GM12873 (cell line): ENCODE results near the gene CAMK1G.

Experiments used
- TF ChIP-seq, protein P1 (sequence below): IDR thresholded peaks from 2 replicates; pipeline ENCODE4 v1.5.1; 2012; ENCODE audit warnings: low read depth, mild to moderate bottlenecking, moderate library complexity, low read length, control low read depth; ENCODE audit not compliant: insufficient read depth; ENCODE audit errors: missing control alignments

Gene CAMK1G

DNA sequence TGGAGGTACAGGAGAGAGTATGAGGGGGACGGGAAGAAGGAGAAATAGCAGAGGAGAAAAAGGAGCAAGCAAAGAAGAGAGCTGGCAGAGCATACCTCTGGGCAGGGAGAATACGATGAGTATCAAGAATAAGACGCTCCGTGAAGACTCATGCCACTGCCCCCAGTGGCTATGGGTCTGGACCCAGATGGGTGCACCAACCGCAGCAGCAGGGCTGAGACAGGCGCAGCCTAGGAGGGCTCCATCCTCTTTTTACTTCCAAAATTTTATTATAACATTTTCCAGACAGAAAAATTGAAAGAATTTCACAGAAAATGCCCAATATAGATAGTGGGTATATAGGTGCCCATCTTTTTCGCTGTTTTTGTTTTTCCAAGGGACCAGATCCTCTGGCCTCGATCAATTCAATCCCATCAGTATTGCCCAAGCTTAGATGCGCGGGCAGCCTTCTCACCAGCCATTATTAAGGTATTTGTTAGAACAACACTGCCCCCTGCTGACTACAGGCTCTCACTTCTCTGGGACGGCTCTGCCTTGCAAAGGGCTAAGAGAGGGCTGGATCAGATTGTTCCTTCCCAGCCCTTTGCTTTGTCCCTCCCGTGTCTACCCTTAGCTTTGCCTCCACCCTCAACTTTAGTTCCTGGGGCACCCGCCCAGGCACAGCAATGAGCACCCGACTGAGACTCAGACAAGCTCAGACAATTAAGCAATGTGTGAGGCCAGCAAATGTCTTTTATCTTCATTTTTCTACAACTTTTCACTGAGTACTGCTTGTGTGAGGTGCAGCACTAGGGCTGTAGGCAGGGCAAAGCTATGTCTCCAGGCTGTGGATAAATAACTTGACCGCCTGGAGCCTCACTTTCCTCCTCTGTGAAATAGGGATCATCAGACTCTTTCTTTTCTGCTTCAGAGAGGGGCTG, 17.5 kb upstream of the CAMK1G start:
- TF ChIP-seq, protein P1, sequence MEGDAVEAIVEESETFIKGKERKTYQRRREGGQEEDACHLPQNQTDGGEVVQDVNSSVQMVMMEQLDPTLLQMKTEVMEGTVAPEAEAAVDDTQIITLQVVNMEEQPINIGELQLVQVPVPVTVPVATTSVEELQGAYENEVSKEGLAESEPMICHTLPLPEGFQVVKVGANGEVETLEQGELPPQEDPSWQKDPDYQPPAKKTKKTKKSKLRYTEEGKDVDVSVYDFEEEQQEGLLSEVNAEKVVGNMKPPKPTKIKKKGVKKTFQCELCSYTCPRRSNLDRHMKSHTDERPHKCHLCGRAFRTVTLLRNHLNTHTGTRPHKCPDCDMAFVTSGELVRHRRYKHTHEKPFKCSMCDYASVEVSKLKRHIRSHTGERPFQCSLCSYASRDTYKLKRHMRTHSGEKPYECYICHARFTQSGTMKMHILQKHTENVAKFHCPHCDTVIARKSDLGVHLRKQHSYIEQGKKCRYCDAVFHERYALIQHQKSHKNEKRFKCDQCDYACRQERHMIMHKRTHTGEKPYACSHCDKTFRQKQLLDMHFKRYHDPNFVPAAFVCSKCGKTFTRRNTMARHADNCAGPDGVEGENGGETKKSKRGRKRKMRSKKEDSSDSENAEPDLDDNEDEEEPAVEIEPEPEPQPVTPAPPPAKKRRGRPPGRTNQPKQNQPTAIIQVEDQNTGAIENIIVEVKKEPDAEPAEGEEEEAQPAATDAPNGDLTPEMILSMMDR, result peak; percentile 86

- TF ChIP-seq, protein P1, result no peak
These were observed 15.8 kb upstream of the CAMK1G start for GRCh38 chr1:209567698-209568175.

DNA sequence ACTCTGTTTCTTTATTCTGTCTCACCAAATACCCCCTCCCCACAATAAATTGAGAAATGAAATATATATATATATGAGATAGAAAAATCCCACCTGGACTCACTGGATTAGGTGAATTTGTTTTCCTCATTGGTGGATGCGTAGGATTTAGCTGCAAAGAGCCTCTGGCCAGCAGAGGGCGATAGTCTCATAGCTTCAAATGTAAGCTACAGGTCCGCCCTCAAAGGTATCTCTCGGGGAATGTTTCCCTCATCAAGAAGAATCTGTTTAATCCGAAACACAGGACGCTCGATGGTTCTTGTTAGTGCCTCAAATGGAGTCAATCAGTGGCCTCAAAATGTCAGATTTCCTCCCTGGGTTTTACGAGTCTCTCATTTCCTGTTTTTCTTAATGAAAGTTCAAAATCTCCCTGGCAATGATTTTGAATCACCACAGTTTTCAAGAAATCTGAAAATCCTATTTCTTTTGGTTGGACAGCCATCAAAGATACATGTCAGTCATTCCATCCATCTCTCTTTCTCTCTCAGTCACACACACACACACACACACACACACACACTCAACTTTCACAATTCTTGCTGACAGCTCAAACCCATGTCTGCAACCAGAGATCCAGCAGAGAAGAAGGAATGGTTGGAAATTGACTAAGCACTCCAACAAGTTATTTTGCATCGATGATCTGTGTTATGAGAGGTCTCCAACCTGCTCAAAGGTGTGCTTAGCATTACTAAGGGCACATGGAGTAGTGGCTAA, 13.9 kb upstream of the CAMK1G start:
- TF ChIP-seq, protein P1, result peak; percentile 82

DNA sequence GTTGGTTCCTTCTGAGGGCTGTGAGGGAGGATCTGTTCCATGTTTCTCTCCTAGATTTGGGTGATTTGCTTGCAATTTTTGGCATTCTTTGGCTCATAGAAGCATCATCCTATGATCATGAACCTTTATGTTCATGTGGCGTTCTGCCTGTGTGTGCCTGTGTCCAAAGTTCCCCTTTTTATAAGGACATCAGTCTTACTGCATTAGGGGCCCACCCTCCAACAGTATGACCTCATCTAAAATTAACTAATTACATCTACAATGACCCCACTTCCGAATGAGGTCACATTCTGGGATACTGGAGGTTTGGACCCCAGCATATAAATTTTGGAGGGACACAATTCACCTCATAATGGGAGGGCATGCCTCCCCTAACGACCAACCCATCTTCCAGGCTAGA, 12.8 kb upstream of the CAMK1G start:
- TF ChIP-seq, protein P1, result no peak

DNA sequence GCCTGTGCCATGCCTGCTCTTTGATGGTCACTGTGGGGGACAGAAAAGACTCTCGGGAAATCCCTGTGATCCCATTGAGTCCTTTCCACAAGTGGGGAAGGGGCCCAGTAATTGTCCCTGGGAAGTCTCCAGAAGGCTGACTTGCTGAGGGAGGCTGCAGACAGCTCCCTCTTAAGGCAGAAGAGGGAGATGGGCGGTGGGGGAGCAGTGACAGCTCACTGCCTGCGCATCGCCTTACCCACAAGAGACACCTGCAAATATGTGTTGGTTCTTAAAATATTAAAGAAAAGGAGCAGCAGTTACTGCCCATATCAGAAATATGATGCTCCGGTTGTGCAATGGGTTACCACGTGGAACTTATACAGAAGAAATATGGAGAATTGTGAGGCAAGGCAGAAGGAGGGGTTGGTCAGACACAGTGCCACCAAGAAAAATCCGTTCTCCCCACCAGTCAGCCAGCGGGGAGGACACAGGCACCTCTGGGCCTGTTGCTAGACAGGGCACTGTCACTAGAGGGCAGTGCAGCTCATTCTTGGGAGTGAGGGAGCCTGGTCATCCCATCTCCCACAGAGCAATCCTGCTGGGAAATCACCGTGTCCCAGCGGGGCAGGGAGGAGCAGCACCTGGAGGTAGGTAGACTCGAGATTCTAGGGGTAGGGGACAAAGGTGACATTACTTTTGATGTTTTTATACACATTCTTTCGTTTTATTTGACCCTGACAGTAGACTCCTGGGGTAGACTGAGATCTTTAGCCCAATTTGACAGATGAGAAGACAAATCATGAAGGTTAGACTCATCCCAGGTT, 6.9 kb upstream of the CAMK1G start:
- TF ChIP-seq, protein P1, result peak; percentile 97

GRCh38 chr1:209577346-209577745, 6.2 kb upstream of the CAMK1G start:
- TF ChIP-seq, protein P1, result no peak
